GM12878 (cell line): ENCODE results near the gene GMDS. TPM values are rescaled to one million over a fixed set of nuclear protein-coding genes. Genes with fewer than 3 reads are reported as not detected.

Experiments used
- ATAC-seq: fragments of 200-7000 bp; cut with Tn5 transposase; 3 replicates; pipeline ENCODE4 v1.9.1; 2020; ENCODE audit warnings: mild to moderate bottlenecking, moderate library complexity
- BruUV-seq: library from RNA; stranded (reverse); fragments of 400-500 nt; replicated peaks from 2 replicates; lab custom pipeline; 2021; lab: Mats Ljungman, UMichigan
- CTCF ChIA-PET: fragments of 300-600 bp; sonication (Branson Sonifier 250); formaldehyde crosslinking; extraction: SDS; loops from one replicate; lab custom pipeline; 2021; ENCODE audit warnings: inconsistent platforms; lab: Yijun Ruan, JAX
- POLR2A ChIA-PET: fragments of 350-600 bp; formaldehyde crosslinking; extraction: SDS; loops from one replicate; lab custom pipeline; 2021; ENCODE audit warnings: inconsistent platforms; lab: Charles Lee
- RAD21 ChIA-PET: fragments of 300-600 bp; sonication (Branson Sonifier 250); formaldehyde crosslinking; loops from one replicate; lab custom pipeline; 2023; ENCODE audit warnings: antibody characterized with exemption; ENCODE audit not compliant: unreplicated experiment; lab: Charles Lee
- SMC1A ChIA-PET: fragments of 300-600 bp; sonication (Branson Sonifier 250); formaldehyde crosslinking; loops from one replicate; lab custom pipeline; 2023; ENCODE audit not compliant: unreplicated experiment, uncharacterized antibody; lab: Charles Lee
- DNase-seq: peaks from one replicate; pipeline ENCODE4 v3.0.0-alpha.2; 2011; ENCODE audit warnings: low read depth, low spot score
- FAIRE-seq: peaks from 3 replicates; lab custom pipeline; 2011; peaks lifted over from hg19 to GRCh38; lab: Jason Lieb, UNC
- H2AFZ ChIP-seq: 2 replicates; pipeline ENCODE4 v1.6.0; 2011; ENCODE audit warnings: low read depth, low read length, control low read depth; ENCODE audit not compliant: control insufficient read depth
- H3K27ac ChIP-seq: 2 replicates; pipeline ENCODE4 v1.5.1; 2011; ENCODE audit warnings: control low read depth; ENCODE audit not compliant: control insufficient read depth, insufficient read depth
- H3K27me3 ChIP-seq, 2 experiments: replicated peaks in 1 of 2; 2 replicates each; pipeline versions ENCODE4 v1.6.0 to v1.6.1; 2011; ENCODE audit warnings: low read length in 1 of 2; ENCODE audit not compliant: control insufficient read depth in 2 of 2, insufficient read depth in 2 of 2
- H3K36me3 ChIP-seq, 2 experiments: 2 replicates each; pipeline ENCODE4 v1.5.1; 2011; ENCODE audit warnings: low read length in 1 of 2; ENCODE audit not compliant: control insufficient read depth in 2 of 2, insufficient read depth in 2 of 2
- H3K4me1 ChIP-seq: 2 replicates; pipeline ENCODE4 v1.6.1; 2011; ENCODE audit warnings: mild to moderate bottlenecking, low read length, moderate library complexity, mixed read lengths; ENCODE audit not compliant: control insufficient read depth, insufficient read depth
- H3K4me2 ChIP-seq: 2 replicates; pipeline ENCODE4 v1.6.0; 2011; ENCODE audit warnings: control low read depth; ENCODE audit not compliant: control insufficient read depth, insufficient read depth
- H3K4me3 ChIP-seq: fragments of 200-600 bp; sonication (generic); 2 replicates; pipeline ENCODE4 v1.5.1; 2016
- H3K79me2 ChIP-seq: 2 replicates; pipeline ENCODE4 v1.6.0; 2011; ENCODE audit warnings: low read length; ENCODE audit not compliant: control insufficient read depth, insufficient read depth
- H3K9ac ChIP-seq: 2 replicates; pipeline ENCODE4 v1.8.0; 2011; ENCODE audit warnings: low read length, control low read depth, mixed read lengths; ENCODE audit not compliant: control insufficient read depth, insufficient read depth
- H3K9me3 ChIP-seq: replicated peaks from 3 replicates; pipeline ENCODE4 v1.5.1; 2011; ENCODE audit warnings: mild to moderate bottlenecking, low read length; ENCODE audit not compliant: control insufficient read depth, insufficient read depth
- H4K20me1 ChIP-seq: 2 replicates; pipeline ENCODE4 v1.6.0; 2011; ENCODE audit not compliant: control insufficient read depth, insufficient read depth
- ATF2 ChIP-seq: IDR thresholded peaks from 2 replicates; pipeline ENCODE4 v1.6.1; 2012; ENCODE audit warnings: low read length, inconsistent platforms
- ESRRA ChIP-seq: IDR thresholded peaks from 2 replicates; pipeline ENCODE4 v1.6.1; 2012; ENCODE audit warnings: mild to moderate bottlenecking, low read length, improper control_type of control experiment
- HCFC1 ChIP-seq: fragments of 150-350 bp; IDR thresholded peaks from 2 replicates; pipeline ENCODE4 v1.6.1; 2014; ENCODE audit warnings: low read length
- IRF3 ChIP-seq: fragments of 450-650 bp; IDR thresholded peaks from 2 replicates; pipeline ENCODE4 v1.6.1; 2014; ENCODE audit warnings: mild to moderate bottlenecking
- LARP7 ChIP-seq: fragments of 450-650 bp; IDR thresholded peaks from 2 replicates; pipeline ENCODE4 v1.6.1; 2017; ENCODE audit warnings: mild to moderate bottlenecking
- NFYB ChIP-seq: IDR thresholded peaks from 2 replicates; pipeline ENCODE4 v1.6.1; 2011; ENCODE audit warnings: low read depth, mild to moderate bottlenecking, low read length, improper control_type of control experiment, moderate library complexity; ENCODE audit not compliant: insufficient read depth
- POLR2AphosphoS5 ChIP-seq: IDR thresholded peaks from 2 replicates; pipeline ENCODE4 v1.6.1; 2011; ENCODE audit warnings: mild to moderate bottlenecking, low read length, inconsistent platforms
- SUPT20H ChIP-seq: IDR thresholded peaks from 2 replicates; pipeline ENCODE4 v1.6.1; 2011; ENCODE audit warnings: low read depth, mild to moderate bottlenecking, low read length, moderate library complexity, borderline replicate concordance; ENCODE audit not compliant: control insufficient read depth
- ZBTB40 ChIP-seq: fragments of 450-650 bp; IDR thresholded peaks from 2 replicates; pipeline ENCODE4 v1.6.1; 2016; ENCODE audit warnings: mild to moderate bottlenecking, moderate library complexity, borderline replicate concordance
- WGBS: methylation state at CpG from one replicate; pipeline ENCODE4 v1.1.6; 2016; ENCODE audit warnings: low lambda C conversion rate; ENCODE audit not compliant: insufficient replicate concordance, insufficient coverage; ENCODE audit errors: missing lambda C conversion rate; 5-methylcytosine and 5-hydroxymethylcytosine counted together
- in situ Hi-C: fragments of 300-500 bp; cut with MboI; formaldehyde crosslinking; loops from 9 replicates; pipeline ENCODE4 v1.14.3; 2018; ENCODE audit warnings: mixed read lengths
- intact Hi-C: fragments of 100-400 bp; cut with micrococcal nuclease; formaldehyde crosslinking; loops from one replicate; pipeline ENCODE4 v1.14.2; 2022; ENCODE audit not compliant: unreplicated experiment
- polyA plus RNA-seq, 11 experiments: library from polyadenylated mRNA; depleted of rRNA in 4 of 11; unstranded in 6 of 11; stranded (reverse) in 5 of 11; fragments of >200 nt; fragmentation: Nextera tagmentation in 4 of 11; fragmentation: Illumina TruSeq in 1 of 11; extraction: Ambion mirVana in 4 of 11; extraction: Trizol in 1 of 11; gene quantifications; 1 replicate in 1 of 11; 2 replicates in 10 of 11; pipeline versions ENCODE4 v1.2.1 to v1.2.3, GENCODE V29; 2011 to 2016; ENCODE audit warnings: inconsistent platforms in 2 of 11, missing spikeins in 2 of 11, low read depth in 1 of 11
- total RNA-seq, 4 experiments: library from RNA; depleted of rRNA in 3 of 4; stranded (reverse); fragments of >200 nt in 3 of 4; fragmentation: Illumina TruSeq in 1 of 4; extraction: Trizol in 1 of 4; gene quantifications; 2 replicates each; pipeline versions ENCODE4 v1.2.1 to v1.2.3, GENCODE V29; 2013 to 2021
- TF ChIP-seq, protein P1 (sequence below): fragments of 450-650 bp; IDR thresholded peaks from 2 replicates; pipeline ENCODE4 v1.6.1; 2017; ENCODE audit warnings: mild to moderate bottlenecking
- TF ChIP-seq, protein P2 (sequence below), 3 experiments: IDR thresholded peaks in 2 of 3; conservative IDR thresholded peaks in 1 of 3; 2 replicates each; pipeline ENCODE4 v1.5.1; 2011; ENCODE audit warnings: low read depth in 3 of 3, low read length in 3 of 3, mild to moderate bottlenecking in 3 of 3, control low read depth in 2 of 3, moderate library complexity in 2 of 3, inconsistent platforms in 1 of 3, mixed read lengths in 1 of 3; ENCODE audit not compliant: control insufficient read depth in 2 of 3, insufficient read depth in 1 of 3; ENCODE audit errors: extremely low read depth in 1 of 3
- TF ChIP-seq, protein P3 (sequence below): fragments of 450-650 bp; IDR thresholded peaks from 2 replicates; pipeline ENCODE4 v1.6.1; 2016; ENCODE audit warnings: mild to moderate bottlenecking

GMDS gene
- total and polyA plus RNA-seq, 10 of the 15 experiments (the other 5 are each of a cell fraction or from before 2014, with no cell fraction given) = 0.61 to 53.8 (median 29.3) TPM

- ChIA-PET SMC1A (no interaction called here), POLR2A (no interaction called here), RAD21 (no interaction called here), CTCF (no interaction called here)
- Histone ChIP-seq H3K9ac (no peak overlapping the region), H3K9me3 (no peaks in the 10 kb centered on the region), H3K4me3 (no peak overlapping the region), H3K27me3 (no peaks in the 10 kb centered on the region), H3K27ac (no peak overlapping the region), H3K4me2 (no peak overlapping the region), H4K20me1 (no peaks in the 10 kb centered on the region), H2AFZ (no peak overlapping the region), H3K36me3 (no peaks in the 10 kb centered on the region; a peak in 2 of 4 replicates), H3K79me2 (no peaks in the 10 kb centered on the region), H3K4me1 (no peaks in the 10 kb centered on the region)
- FAIRE-seq (no peak), DNase-seq (no peak), ATAC-seq (no peak)
- intact Hi-C loops (no loop called here), in situ Hi-C loops (no loop called here)
- BruUV-seq = no TSS peak
- WGBS = 80% methylated on average over 5 of the region's 5 CpGs
- TF ChIP-seq IRF3 (no peak), HCFC1 (no peak), LARP7 (no peak), ZBTB40 (no peak), SUPT20H (no peak), ESRRA (no peak), POLR2AphosphoS5 (no peak), NFYB (no peak), ATF2 (no peak)
- TF ChIP-seq, protein P1, sequence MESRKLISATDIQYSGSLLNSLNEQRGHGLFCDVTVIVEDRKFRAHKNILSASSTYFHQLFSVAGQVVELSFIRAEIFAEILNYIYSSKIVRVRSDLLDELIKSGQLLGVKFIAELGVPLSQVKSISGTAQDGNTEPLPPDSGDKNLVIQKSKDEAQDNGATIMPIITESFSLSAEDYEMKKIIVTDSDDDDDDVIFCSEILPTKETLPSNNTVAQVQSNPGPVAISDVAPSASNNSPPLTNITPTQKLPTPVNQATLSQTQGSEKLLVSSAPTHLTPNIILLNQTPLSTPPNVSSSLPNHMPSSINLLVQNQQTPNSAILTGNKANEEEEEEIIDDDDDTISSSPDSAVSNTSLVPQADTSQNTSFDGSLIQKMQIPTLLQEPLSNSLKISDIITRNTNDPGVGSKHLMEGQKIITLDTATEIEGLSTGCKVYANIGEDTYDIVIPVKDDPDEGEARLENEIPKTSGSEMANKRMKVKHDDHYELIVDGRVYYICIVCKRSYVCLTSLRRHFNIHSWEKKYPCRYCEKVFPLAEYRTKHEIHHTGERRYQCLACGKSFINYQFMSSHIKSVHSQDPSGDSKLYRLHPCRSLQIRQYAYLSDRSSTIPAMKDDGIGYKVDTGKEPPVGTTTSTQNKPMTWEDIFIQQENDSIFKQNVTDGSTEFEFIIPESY = no peak
- TF ChIP-seq, protein P2, sequence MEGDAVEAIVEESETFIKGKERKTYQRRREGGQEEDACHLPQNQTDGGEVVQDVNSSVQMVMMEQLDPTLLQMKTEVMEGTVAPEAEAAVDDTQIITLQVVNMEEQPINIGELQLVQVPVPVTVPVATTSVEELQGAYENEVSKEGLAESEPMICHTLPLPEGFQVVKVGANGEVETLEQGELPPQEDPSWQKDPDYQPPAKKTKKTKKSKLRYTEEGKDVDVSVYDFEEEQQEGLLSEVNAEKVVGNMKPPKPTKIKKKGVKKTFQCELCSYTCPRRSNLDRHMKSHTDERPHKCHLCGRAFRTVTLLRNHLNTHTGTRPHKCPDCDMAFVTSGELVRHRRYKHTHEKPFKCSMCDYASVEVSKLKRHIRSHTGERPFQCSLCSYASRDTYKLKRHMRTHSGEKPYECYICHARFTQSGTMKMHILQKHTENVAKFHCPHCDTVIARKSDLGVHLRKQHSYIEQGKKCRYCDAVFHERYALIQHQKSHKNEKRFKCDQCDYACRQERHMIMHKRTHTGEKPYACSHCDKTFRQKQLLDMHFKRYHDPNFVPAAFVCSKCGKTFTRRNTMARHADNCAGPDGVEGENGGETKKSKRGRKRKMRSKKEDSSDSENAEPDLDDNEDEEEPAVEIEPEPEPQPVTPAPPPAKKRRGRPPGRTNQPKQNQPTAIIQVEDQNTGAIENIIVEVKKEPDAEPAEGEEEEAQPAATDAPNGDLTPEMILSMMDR (IDR thresholded peaks at IDR 0.05 in 2 of 3, conservative IDR thresholded peaks at IDR 0.05 in 1 of 3; ENCODE audit: control insufficient read depth in 2 of 3, extremely low read depth in 1 of 3, insufficient read depth in 1 of 3, low read depth in 3 of 3, low read length in 3 of 3) = no peak
- TF ChIP-seq, protein P3, sequence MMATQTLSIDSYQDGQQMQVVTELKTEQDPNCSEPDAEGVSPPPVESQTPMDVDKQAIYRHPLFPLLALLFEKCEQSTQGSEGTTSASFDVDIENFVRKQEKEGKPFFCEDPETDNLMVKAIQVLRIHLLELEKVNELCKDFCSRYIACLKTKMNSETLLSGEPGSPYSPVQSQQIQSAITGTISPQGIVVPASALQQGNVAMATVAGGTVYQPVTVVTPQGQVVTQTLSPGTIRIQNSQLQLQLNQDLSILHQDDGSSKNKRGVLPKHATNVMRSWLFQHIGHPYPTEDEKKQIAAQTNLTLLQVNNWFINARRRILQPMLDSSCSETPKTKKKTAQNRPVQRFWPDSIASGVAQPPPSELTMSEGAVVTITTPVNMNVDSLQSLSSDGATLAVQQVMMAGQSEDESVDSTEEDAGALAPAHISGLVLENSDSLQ = no peak
These were observed 529.0 kb downstream of the GMDS start for GRCh38 chr6:1716396-1716795.
